ENCODE data around the gene TPSD1. TPM values are rescaled to one million over a fixed set of nuclear protein-coding genes. Genes with fewer than 3 reads are reported as not detected.
A peak's percentile ranks its signal among the peaks of the same experiment; 100 is the strongest.
"Not testable (repeated sequence)": the region's sequence is repeated elsewhere in the genome, so short reads cannot be mapped to it uniquely, and the experiment has no call there.

The TPSD1 gene
- total RNA-seq, 1 donor from 2014 or later: not detected

- H3K27ac ChIP-seq (ENCODE audit: low read depth, low read length): no peak overlapping the region
- H3K4me3 ChIP-seq (ENCODE audit: low read length in 3 of 3): no peak overlapping the region
- H3K9ac ChIP-seq (ENCODE audit: low read depth in 1 of 3, low read length in 3 of 3): no peak overlapping the region
- peaks cover 52 to 71% (median 65%) of the 10 kb centered on the region in 3 donors for H3K27me3 ChIP-seq (ENCODE audit: control insufficient read depth in 3 of 3, insufficient read depth in 3 of 3, low read length in 3 of 3)
- H3K36me3 ChIP-seq (ENCODE audit: control insufficient read depth in 3 of 3, insufficient read depth in 3 of 3, low read length in 3 of 3): no peaks in the 10 kb centered on the region
- H3K4me1 ChIP-seq (ENCODE audit: control insufficient read depth in 3 of 3, insufficient read depth in 3 of 3, low read length in 3 of 3): peaks cover 0 to 9% (median 7%) of the 10 kb centered on the region in 3 donors
- H3K9me3 ChIP-seq (ENCODE audit: control insufficient read depth in 3 of 3, low read length in 3 of 3): no peaks in the 10 kb centered on the region
These were observed 33.6 kb downstream of the TPSD1 start for GRCh38 chr16:1289477-1289866.

- no peak overlapping the region for H3K9ac ChIP-seq (ENCODE audit: low read depth in 1 of 3, low read length in 3 of 3)
- H3K27ac ChIP-seq (ENCODE audit: low read depth, low read length): no peak overlapping the region
- H3K4me3 ChIP-seq (ENCODE audit: low read length in 3 of 3): no peak overlapping the region
- peaks cover 52 to 70% (median 65%) of the 10 kb centered on the region in 3 donors for H3K27me3 ChIP-seq (ENCODE audit: control insufficient read depth in 3 of 3, insufficient read depth in 3 of 3, low read length in 3 of 3)
- no peaks in the 10 kb centered on the region for H3K9me3 ChIP-seq (ENCODE audit: control insufficient read depth in 3 of 3, low read length in 3 of 3)
- no peaks in the 10 kb centered on the region for H3K36me3 ChIP-seq (ENCODE audit: control insufficient read depth in 3 of 3, insufficient read depth in 3 of 3, low read length in 3 of 3)
- H3K4me1 ChIP-seq (ENCODE audit: control insufficient read depth in 3 of 3, insufficient read depth in 3 of 3, low read length in 3 of 3): peaks cover 0 to 9% (median 7%) of the 10 kb centered on the region in 3 donors
These were observed 34.2 kb downstream of the TPSD1 start for GRCh38 chr16:1290063-1290501.

- H3K9ac ChIP-seq (ENCODE audit: low read depth in 1 of 3, low read length in 3 of 3): no peak overlapping the region
- H3K27me3 ChIP-seq (ENCODE audit: control insufficient read depth in 3 of 3, insufficient read depth in 3 of 3, low read length in 3 of 3): peaks cover 46 to 62% (median 61%) of the 10 kb centered on the region in 3 donors
- H3K36me3 ChIP-seq (ENCODE audit: control insufficient read depth in 3 of 3, insufficient read depth in 3 of 3, low read length in 3 of 3): no peaks in the 10 kb centered on the region
- peaks cover 0 to 9% (median 7%) of the 10 kb centered on the region in 3 donors for H3K4me1 ChIP-seq (ENCODE audit: control insufficient read depth in 3 of 3, insufficient read depth in 3 of 3, low read length in 3 of 3)
- no peak overlapping the region for H3K27ac ChIP-seq (ENCODE audit: low read depth, low read length)
- no peak overlapping the region for H3K4me3 ChIP-seq (ENCODE audit: low read length in 3 of 3)
- no peaks in the 10 kb centered on the region for H3K9me3 ChIP-seq (ENCODE audit: control insufficient read depth in 3 of 3, low read length in 3 of 3)
These were observed 35.1 kb downstream of the TPSD1 start for GRCh38 chr16:1290860-1291575.

GRCh38 chr16:1291576-1291974, 35.7 kb downstream of the TPSD1 start:
- peaks cover 40 to 57% (median 55%) of the 10 kb centered on the region in 3 donors for H3K27me3 ChIP-seq (ENCODE audit: control insufficient read depth in 3 of 3, insufficient read depth in 3 of 3, low read length in 3 of 3)
- peaks cover 0 to 9% (median 7%) of the 10 kb centered on the region in 3 donors for H3K4me1 ChIP-seq (ENCODE audit: control insufficient read depth in 3 of 3, insufficient read depth in 3 of 3, low read length in 3 of 3)
- H3K36me3 ChIP-seq (ENCODE audit: control insufficient read depth in 3 of 3, insufficient read depth in 3 of 3, low read length in 3 of 3): no peaks in the 10 kb centered on the region
- H3K27ac ChIP-seq (ENCODE audit: low read depth, low read length): no peak overlapping the region
- no peak overlapping the region for H3K9ac ChIP-seq (ENCODE audit: low read depth in 1 of 3, low read length in 3 of 3)
- H3K9me3 ChIP-seq (ENCODE audit: control insufficient read depth in 3 of 3, low read length in 3 of 3): no peaks in the 10 kb centered on the region
- H3K4me3 ChIP-seq (ENCODE audit: low read length in 3 of 3): no peak overlapping the region

GRCh38 chr16:1292208-1292607, 36.3 kb downstream of the TPSD1 start:
- not testable (repeated sequence) for H3K9me3 ChIP-seq (ENCODE audit: control insufficient read depth in 3 of 3, low read length in 3 of 3); H3K4me3 ChIP-seq (ENCODE audit: low read length in 3 of 3); H3K9ac ChIP-seq (ENCODE audit: low read depth in 1 of 3, low read length in 3 of 3); H3K27ac ChIP-seq (ENCODE audit: low read depth, low read length); H3K36me3 ChIP-seq (ENCODE audit: control insufficient read depth in 3 of 3, insufficient read depth in 3 of 3, low read length in 3 of 3)
- Histone ChIP-seq H3K4me1 (ENCODE audit: control insufficient read depth in 3 of 3, insufficient read depth in 3 of 3, low read length in 3 of 3) (peaks cover 0 to 16% (median 13%) of the 10 kb centered on the region in 3 donors), H3K27me3 (ENCODE audit: control insufficient read depth in 3 of 3, insufficient read depth in 3 of 3, low read length in 3 of 3) (peaks cover 39 to 55% (median 51%) of the 10 kb centered on the region in 3 donors)

- H3K36me3 ChIP-seq (ENCODE audit: control insufficient read depth in 3 of 3, insufficient read depth in 3 of 3, low read length in 3 of 3); H3K4me3 ChIP-seq (ENCODE audit: low read length in 3 of 3); H3K27ac ChIP-seq (ENCODE audit: low read depth, low read length); H3K9me3 ChIP-seq (ENCODE audit: control insufficient read depth in 3 of 3, low read length in 3 of 3); H3K9ac ChIP-seq (ENCODE audit: low read depth in 1 of 3, low read length in 3 of 3): not testable (repeated sequence)
- Histone ChIP-seq H3K4me1 (ENCODE audit: control insufficient read depth in 3 of 3, insufficient read depth in 3 of 3, low read length in 3 of 3) (peaks cover 2 to 20% (median 16%) of the 10 kb centered on the region in 3 donors), H3K27me3 (ENCODE audit: control insufficient read depth in 3 of 3, insufficient read depth in 3 of 3, low read length in 3 of 3) (peaks cover 35 to 49% (median 45%) of the 10 kb centered on the region in 3 donors)
These were observed 36.9 kb downstream of the TPSD1 start for GRCh38 chr16:1292808-1293207.

- H3K36me3 ChIP-seq (ENCODE audit: control insufficient read depth in 3 of 3, insufficient read depth in 3 of 3, low read length in 3 of 3): no peaks in the 10 kb centered on the region
- peaks cover 29 to 42% (median 38%) of the 10 kb centered on the region in 3 donors for H3K27me3 ChIP-seq (ENCODE audit: control insufficient read depth in 3 of 3, insufficient read depth in 3 of 3, low read length in 3 of 3)
- no peaks in the 10 kb centered on the region for H3K9me3 ChIP-seq (ENCODE audit: control insufficient read depth in 3 of 3, low read length in 3 of 3)
- peaks cover 2 to 20% (median 16%) of the 10 kb centered on the region in 3 donors for H3K4me1 ChIP-seq (ENCODE audit: control insufficient read depth in 3 of 3, insufficient read depth in 3 of 3, low read length in 3 of 3)
- H3K27ac ChIP-seq (ENCODE audit: low read depth, low read length): no peak overlapping the region
- no peak overlapping the region for H3K9ac ChIP-seq (ENCODE audit: low read depth in 1 of 3, low read length in 3 of 3)
- no peak overlapping the region for H3K4me3 ChIP-seq (ENCODE audit: low read length in 3 of 3)
These were observed 38.2 kb downstream of the TPSD1 start for GRCh38 chr16:1293921-1294656.

- Histone ChIP-seq H3K27me3 (ENCODE audit: control insufficient read depth in 3 of 3, insufficient read depth in 3 of 3, low read length in 3 of 3) (peaks cover 29 to 43% (median 39%) of the 10 kb centered on the region in 3 donors), H3K9ac (ENCODE audit: low read depth in 1 of 3, low read length in 3 of 3) (no peak overlapping the region), H3K4me1 (ENCODE audit: control insufficient read depth in 3 of 3, insufficient read depth in 3 of 3, low read length in 3 of 3) (peaks cover 2 to 20% (median 16%) of the 10 kb centered on the region in 3 donors), H3K27ac (ENCODE audit: low read depth, low read length) (no peak overlapping the region), H3K4me3 (ENCODE audit: low read length in 3 of 3) (no peak overlapping the region), H3K9me3 (ENCODE audit: control insufficient read depth in 3 of 3, low read length in 3 of 3) (no peaks in the 10 kb centered on the region), H3K36me3 (ENCODE audit: control insufficient read depth in 3 of 3, insufficient read depth in 3 of 3, low read length in 3 of 3) (no peaks in the 10 kb centered on the region)
These were observed 39.6 kb downstream of the TPSD1 start for GRCh38 chr16:1295465-1295864.

- H3K27ac ChIP-seq (ENCODE audit: low read depth, low read length): peak overlapping the region; percentile 72
- not testable (repeated sequence) for H3K4me3 ChIP-seq (ENCODE audit: low read length in 3 of 3); H3K9me3 ChIP-seq (ENCODE audit: control insufficient read depth in 3 of 3, low read length in 3 of 3); H3K36me3 ChIP-seq (ENCODE audit: control insufficient read depth in 3 of 3, insufficient read depth in 3 of 3, low read length in 3 of 3)
- H3K9ac ChIP-seq (ENCODE audit: low read depth in 1 of 3, low read length in 3 of 3): peak overlapping the region in 2 of 3 donors; percentile 50 to 60
- H3K4me1 ChIP-seq (ENCODE audit: control insufficient read depth in 3 of 3, insufficient read depth in 3 of 3, low read length in 3 of 3): peaks cover 2 to 19% (median 15%) of the 10 kb centered on the region in 3 donors
- H3K27me3 ChIP-seq (ENCODE audit: control insufficient read depth in 3 of 3, insufficient read depth in 3 of 3, low read length in 3 of 3): peaks cover 36 to 46% (median 46%) of the 10 kb centered on the region in 3 donors
These were observed 40.8 kb downstream of the TPSD1 start for GRCh38 chr16:1296688-1297017.
